Measurements from ENCODE around the gene ZSCAN18. TPM values are rescaled to one million over a fixed set of nuclear protein-coding genes. Genes with fewer than 3 reads are reported as not detected.

Gene ZSCAN18
- total and polyA plus RNA-seq, 2 experiments from 2014 or later: 127 to 243 TPM

- Histone ChIP-seq H3K9me3 (ENCODE audit: low read depth) (no peaks in the 10 kb centered on the region), H3K27ac (no peak overlapping the region), H3K4me1 (ENCODE audit: low read depth) (peaks cover 5% of the 10 kb centered on the region), H3K27me3 (no peaks in the 10 kb centered on the region), H3K36me3 (no peaks in the 10 kb centered on the region), H3K4me3 (no peak overlapping the region)
- no peak for DNase-seq (ENCODE audit: low read depth in 1 of 2, low spot score in 1 of 2)
- TF ChIP-seq, protein P1, sequence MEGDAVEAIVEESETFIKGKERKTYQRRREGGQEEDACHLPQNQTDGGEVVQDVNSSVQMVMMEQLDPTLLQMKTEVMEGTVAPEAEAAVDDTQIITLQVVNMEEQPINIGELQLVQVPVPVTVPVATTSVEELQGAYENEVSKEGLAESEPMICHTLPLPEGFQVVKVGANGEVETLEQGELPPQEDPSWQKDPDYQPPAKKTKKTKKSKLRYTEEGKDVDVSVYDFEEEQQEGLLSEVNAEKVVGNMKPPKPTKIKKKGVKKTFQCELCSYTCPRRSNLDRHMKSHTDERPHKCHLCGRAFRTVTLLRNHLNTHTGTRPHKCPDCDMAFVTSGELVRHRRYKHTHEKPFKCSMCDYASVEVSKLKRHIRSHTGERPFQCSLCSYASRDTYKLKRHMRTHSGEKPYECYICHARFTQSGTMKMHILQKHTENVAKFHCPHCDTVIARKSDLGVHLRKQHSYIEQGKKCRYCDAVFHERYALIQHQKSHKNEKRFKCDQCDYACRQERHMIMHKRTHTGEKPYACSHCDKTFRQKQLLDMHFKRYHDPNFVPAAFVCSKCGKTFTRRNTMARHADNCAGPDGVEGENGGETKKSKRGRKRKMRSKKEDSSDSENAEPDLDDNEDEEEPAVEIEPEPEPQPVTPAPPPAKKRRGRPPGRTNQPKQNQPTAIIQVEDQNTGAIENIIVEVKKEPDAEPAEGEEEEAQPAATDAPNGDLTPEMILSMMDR (IDR thresholded peaks at IDR 0.05; ENCODE audit: low read depth, low read length): no peak
Measured at GRCh38 chr19:58056861-58057260, 41.2 kb downstream of the ZSCAN18 start.

- H3K4me3 ChIP-seq: no peak overlapping the region
- no peaks in the 10 kb centered on the region for H3K27me3 ChIP-seq
- TF ChIP-seq, protein P1 (IDR thresholded peaks at IDR 0.05; ENCODE audit: low read depth, low read length): no peak
- H3K27ac ChIP-seq: no peak overlapping the region
- no peaks in the 10 kb centered on the region for H3K9me3 ChIP-seq (ENCODE audit: low read depth)
- no peak for DNase-seq (ENCODE audit: low read depth in 1 of 2, low spot score in 1 of 2)
- H3K4me1 ChIP-seq (ENCODE audit: low read depth): peaks cover 5% of the 10 kb centered on the region
- H3K36me3 ChIP-seq: no peaks in the 10 kb centered on the region
Measured at GRCh38 chr19:58056261-58056660, 41.8 kb downstream of the ZSCAN18 start.

DNA sequence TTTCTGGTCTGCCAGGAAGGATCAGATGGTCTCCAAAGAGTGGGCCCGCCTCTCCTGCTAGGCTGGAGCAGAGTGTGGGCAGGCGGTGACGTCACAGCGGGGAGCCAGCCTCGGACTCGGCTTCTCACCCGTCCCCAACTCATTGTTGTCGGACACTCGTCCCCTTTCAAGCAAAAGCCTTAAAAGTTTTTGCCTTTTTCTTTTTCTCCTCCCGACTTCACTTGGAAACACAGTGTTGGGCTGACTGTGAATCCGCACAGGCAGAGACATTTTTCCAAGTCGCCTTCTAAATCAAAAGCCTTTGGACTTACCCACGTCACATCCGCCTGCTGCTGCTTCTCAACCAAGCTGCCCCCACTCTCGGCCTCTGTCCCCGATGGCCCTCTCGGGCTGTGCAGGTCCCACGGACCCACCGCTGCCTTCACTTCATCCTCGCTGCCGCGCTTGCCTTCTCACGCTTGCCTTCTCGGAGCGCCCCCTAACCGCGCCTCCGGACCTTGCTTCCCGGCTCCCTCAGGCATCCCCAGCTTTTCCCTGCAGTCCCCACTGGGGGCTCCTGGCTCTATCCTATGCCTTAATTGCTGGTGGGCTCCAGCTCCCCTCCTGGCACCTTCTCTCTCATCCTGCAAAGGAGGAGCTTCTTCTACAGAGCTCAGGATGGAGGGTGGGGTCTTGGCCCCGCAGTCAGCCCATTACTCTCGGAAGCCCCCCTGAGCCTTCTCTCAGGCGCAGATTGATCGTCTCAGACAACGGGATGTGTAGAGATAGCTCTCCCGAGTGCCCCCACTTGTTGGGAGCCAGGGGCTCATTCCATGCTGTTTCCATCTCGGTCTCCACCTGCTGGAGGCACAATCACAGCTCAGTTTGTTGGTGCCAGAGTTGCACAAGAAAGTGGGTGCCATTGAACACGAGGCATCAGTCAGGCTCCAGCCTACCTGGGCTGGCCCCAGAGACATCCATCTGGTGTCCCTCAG is 42.8 kb downstream of the ZSCAN18 start:
- peak; percentile 34 to 38 for DNase-seq (ENCODE audit: low read depth in 1 of 2, low spot score in 1 of 2)
- TF ChIP-seq, protein P1 (IDR thresholded peaks at IDR 0.05; ENCODE audit: low read depth, low read length): no peak
- H3K4me1 ChIP-seq (ENCODE audit: low read depth): peaks cover 5% of the 10 kb centered on the region
- H3K27ac ChIP-seq: no peak overlapping the region
- H3K27me3 ChIP-seq: no peaks in the 10 kb centered on the region
- no peaks in the 10 kb centered on the region for H3K9me3 ChIP-seq (ENCODE audit: low read depth)
- H3K4me3 ChIP-seq: no peak overlapping the region
- H3K36me3 ChIP-seq: no peaks in the 10 kb centered on the region

DNA sequence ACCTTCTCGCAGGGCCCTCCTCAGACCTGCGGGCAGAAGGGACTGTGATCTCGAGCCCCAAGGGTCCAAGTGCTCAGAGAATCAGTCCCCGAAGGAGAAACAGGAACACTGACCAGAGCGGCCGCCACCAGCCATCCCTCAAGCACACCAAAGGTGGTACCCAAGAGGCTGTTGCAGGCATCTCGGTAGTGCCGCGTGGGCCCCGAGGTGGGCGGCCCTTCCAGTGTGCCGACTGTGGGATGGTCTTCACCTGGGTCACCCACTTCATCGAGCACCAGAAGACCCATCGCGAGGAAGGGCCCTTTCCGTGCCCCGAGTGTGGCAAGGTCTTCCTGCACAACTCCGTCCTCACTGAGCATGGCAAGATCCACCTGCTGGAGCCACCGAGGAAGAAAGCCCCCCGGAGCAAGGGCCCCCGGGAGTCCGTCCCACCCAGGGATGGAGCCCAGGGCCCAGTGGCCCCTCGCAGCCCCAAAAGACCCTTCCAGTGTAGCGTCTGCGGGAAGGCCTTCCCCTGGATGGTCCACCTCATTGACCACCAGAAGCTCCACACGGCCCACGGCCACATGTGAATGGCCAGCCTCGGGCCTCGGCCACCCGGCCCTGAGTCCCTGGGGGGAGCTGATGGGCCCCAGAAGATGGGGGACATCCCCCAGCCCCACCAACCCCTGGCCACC is 44.4 kb downstream of the ZSCAN18 start:
- Histone ChIP-seq H3K27me3 (no peaks in the 10 kb centered on the region), H3K4me1 (ENCODE audit: low read depth) (peaks cover 3% of the 10 kb centered on the region), H3K36me3 (no peaks in the 10 kb centered on the region), H3K9me3 (ENCODE audit: low read depth) (no peaks in the 10 kb centered on the region), H3K27ac (no peak overlapping the region), H3K4me3 (no peak overlapping the region)
- no peak for DNase-seq (ENCODE audit: low read depth in 1 of 2, low spot score in 1 of 2)
- TF ChIP-seq, protein P1 (IDR thresholded peaks at IDR 0.05; ENCODE audit: low read depth, low read length): no peak

- Histone ChIP-seq H3K4me1 (ENCODE audit: low read depth) (no peaks in the 10 kb centered on the region), H3K9me3 (ENCODE audit: low read depth) (no peaks in the 10 kb centered on the region)
Measured at GRCh38 chr19:58052256-58052655, 45.8 kb downstream of the ZSCAN18 start.

More at GRCh38 chr19:58052256-58052655, 45.8 kb downstream of the ZSCAN18 start:
- Histone ChIP-seq H3K36me3 (no peaks in the 10 kb centered on the region), H3K27me3 (no peaks in the 10 kb centered on the region), H3K27ac (no peak overlapping the region), H3K4me3 (no peak overlapping the region)
- TF ChIP-seq, protein P1 (IDR thresholded peaks at IDR 0.05; ENCODE audit: low read depth, low read length): no peak
- no peak for DNase-seq (ENCODE audit: low read depth in 1 of 2, low spot score in 1 of 2)
